ENCODE measurements around the gene FOXI1. TPM values are rescaled to one million over a fixed set of nuclear protein-coding genes. Genes with fewer than 3 reads are reported as not detected.
"Not testable (repeated sequence)": the region's sequence is repeated elsewhere in the genome, so short reads cannot be mapped to it uniquely, and the experiment has no call there.

Gene FOXI1
- total RNA-seq, 1 experiment from 2014 or later, result not detected

DNA sequence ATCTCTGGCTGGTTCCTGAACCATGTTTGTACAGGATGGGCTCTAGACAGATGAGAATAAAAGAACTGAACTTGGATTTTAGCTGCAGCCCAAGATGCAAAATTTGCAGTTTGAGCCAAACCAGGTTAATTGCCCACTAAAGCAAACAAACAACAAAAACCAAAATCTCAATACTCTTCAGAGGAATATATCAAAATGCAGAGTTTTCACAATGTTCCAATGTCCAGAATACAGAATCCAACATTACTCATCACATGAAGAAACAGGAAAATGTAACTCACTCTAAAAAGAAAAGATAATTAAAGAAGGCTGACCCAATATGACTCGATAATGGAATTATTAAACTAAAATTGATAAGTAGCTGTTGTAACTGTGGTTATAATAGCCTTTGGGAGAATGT lies 20.4 kb downstream of the FOXI1 start:
- DNase-seq (ENCODE audit: low read depth), result no peak

DNA sequence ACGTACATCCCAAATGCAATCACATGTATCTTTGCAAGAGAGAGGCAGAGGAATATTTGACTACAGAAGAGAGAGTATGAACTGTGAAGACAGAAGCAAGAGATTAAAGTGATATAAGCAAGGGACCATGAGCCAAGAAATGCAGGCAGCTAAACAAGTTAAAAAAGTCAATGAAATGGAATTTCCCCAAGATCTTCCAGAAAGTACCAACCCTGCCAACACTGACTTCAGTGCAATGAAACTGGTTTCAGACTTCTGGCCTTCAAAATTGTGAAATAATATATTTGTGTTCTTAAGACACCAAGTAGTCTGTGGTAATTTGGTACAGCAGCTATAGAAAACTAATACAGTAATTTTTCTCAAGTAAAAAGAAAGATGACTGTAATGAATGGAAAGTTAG lies 20.9 kb downstream of the FOXI1 start:
- DNase-seq (ENCODE audit: low read depth), result no peak

DNA sequence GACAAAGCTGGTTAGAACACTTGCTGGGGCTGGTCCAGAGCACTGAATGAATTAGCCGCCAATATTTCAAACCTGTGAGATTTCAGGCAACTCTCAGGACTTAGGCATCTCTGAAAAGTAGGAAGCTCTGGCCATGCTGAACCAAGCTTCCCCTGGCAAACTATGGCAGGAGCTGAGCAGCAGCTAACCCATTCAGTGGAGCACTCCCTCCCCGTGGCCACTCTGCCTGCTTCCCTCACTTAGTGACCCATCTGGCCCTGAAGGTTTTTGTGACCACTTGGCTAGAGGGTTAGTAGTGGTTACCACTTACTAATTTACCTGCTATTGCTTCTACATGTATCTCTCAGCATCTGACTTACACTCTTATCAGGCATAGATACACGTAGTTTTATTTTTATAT lies 25.5 kb downstream of the FOXI1 start:
- DNase-seq (ENCODE audit: low read depth), result no peak

DNA sequence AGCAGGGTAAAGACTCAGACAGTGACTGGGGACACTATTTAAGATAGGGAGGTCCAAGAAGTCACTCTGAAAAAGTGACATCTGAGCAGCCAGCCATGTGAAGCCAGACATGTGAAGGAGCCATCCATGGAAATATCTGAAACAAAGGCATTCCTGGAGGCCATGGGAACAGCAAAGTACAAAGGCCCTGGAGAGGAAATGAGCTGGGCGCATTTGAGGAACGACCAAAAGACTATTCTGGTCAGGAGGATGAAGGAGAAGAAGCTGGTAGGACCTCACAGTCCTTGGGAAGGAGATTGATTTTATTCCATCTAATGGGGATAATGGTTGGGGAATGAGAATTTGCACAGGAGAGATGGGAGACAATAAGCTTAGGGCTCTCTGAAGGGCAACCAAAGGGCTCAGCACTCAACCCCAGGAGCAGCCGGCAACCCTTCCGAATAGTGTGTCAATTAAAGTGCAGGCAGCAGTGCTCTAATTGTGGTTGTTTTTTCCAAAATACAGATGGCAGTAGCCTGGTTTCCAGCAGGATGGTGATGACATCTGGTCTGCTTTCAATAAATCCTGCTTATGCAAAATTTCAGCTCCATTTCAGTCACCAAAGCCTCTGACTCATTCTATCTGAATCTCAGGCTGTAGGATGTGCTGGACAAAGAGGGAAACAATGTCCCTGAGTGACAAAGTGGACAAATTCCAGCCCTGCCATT lies 26.7 kb downstream of the FOXI1 start:
- DNase-seq (ENCODE audit: low read depth), result peak; percentile 31

DNA sequence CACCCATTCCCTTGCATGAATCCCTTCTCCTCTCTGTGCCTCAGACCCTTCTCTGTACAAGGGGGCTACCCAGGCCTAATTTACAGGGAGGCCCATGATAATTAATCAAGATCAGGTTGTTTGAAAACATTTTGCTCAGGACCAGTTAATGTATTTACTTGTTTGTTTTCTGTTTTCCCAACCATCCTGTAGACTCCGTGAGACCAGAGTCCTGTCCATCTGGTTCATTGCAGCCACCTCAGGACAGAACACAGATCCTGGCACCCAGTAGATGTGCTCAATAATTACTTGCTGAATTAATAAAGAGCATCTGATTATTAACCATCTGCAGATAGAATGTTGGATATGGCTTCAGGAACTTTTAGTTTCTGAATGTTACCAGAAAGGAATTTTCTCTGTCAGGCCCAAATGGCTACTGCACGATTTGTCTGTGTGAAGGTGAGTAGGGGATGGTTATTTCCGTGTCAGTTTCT lies 27.3 kb downstream of the FOXI1 start:
- DNase-seq (ENCODE audit: low read depth), result no peak

DNA sequence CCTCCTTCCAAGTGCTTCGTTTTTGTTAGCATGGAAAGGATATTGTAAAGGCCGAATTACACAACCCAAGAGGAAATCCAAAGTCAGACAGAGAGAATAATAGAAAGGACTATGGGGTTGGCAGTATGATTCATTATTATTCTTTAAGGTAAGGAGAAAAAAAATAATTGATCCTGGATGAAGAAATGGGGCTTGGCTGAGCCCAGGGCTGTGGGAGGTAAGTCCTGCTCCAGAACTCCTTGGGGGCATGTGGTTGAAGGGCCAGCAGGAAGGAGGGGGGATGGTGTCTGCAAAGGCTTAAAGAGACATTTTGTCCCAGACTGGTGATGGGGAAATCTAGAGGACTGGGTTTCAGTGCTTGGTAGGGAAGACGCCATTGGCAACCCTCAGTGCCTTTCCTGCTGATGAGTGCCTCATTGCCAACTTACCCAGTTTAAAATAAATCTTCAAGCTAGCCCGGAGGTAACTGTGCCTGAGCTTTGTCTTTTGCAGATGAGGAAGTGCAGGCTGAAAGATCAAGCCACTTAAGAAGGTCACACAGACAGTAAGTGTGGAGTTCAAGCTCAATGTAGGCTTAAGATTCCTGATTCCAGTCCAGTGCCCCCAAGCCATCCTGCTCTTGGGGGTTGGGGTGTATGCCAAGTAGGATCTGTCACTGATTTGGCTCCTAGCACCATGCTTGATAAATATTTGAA lies 30.2 kb downstream of the FOXI1 start:
- DNase-seq (ENCODE audit: low read depth), result no peak

DNA sequence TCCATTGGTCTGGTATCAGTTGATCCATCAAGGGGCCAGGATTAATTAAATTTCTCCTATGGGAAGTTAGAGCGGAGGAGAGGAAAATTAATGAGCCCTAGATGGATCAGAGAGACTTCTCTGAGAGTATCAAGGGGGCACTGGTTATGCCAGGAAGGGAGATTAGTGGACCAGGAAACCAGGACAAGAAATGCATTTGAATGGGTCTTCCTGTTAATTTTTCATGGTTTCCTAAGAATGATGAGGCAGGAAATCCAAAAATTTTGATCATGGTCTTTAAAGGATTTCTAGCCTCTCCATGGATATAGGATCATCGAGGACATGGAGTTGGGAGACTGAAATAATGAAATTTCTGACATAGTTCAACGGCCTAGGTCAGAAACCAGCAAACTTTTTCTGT lies 30.8 kb downstream of the FOXI1 start:
- DNase-seq (ENCODE audit: low read depth), result no peak

DNA sequence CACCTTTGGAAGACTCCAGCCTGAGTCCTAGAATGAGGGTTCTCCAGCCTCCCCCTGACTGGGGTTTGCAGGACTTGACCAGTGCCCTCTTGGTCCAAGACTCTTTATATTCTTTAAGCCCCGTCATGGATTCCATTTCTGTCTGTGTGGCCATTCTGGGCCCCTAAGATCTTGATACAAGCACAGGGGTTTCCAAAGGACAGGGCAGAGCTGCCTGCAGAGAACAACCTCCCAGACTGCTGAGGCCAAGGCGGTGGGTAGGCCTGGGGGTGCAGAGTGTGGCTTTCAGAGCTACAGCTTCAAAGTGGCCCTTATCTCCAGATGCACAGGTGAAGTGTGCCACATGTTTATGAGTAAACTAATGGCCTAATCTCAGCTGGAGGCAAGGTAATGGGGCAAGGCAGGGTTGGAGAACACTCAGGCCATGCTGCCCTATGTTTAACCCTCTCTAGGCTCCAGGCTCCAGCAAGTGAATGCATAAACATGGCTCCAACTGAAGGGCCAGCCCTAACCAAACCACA lies 32.1 kb downstream of the FOXI1 start:
- no peak for DNase-seq (ENCODE audit: low read depth)

DNA sequence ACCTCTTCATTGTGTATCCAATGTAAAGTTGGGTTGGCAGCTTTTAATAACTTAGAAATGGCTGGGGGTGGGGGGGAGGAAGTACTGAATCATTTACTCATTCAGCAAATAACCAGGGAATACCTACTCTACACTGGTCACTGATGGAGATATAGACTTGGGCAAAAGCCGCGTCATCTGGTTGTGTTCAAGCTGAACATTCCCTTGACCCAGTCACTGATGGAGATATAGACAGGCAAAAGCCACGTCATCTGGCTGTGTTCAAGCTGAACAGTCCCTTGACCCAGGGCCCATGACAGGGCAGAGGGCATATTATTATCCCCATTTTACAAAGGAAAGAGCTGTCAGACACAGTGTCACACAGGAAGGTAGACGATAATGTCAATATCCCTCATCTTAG lies 32.6 kb downstream of the FOXI1 start:
- no peak for DNase-seq (ENCODE audit: low read depth)

DNA sequence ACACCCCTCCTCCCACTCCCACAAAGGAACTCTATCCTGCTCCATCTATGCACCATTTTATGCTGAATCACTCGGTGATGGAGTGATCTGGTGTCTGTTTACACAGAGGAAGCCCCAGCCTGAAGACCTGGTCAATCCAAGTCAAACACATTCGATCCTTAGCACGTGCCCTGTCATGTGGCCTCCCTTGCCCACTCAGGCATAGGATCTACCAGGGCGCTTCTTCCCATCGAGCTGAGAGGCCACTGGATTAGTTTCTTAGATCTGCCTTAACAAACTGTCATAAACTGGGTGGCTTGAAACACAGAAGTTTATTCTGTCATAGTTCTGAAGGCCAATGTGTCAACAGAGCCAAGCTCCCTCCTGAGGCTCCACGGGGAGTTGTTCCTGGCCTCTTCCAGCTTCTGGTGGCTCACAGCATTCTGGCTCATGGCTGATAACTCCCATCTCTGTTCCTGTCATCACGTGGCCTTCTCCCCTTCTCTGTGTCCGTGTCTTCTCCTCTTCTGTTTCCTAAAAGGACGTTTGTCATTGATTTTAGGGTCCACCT lies 34.2 kb downstream of the FOXI1 start:
- no peak for DNase-seq (ENCODE audit: low read depth)

DNA sequence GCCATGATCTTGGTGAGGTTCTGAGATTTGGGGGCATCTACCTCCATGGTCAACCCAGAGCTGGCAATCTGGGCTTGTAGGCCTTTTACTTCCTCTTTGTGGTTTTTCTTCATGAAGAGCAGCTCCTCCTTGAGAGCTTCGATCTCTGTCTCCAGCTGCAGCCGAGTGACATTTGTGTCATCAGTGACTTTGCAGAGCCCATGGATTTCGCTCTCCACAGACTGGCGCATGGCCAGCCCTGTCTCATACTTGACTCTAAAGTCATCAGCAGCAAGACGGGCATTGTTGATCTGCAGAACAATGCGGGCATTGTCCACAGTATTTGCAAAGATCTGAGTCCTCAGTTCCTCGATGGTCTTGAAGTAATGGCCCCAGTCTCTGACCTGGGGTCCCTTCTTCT lies 35.5 kb downstream of the FOXI1 start:
- DNase-seq (ENCODE audit: low read depth), result not testable (repeated sequence)

DNA sequence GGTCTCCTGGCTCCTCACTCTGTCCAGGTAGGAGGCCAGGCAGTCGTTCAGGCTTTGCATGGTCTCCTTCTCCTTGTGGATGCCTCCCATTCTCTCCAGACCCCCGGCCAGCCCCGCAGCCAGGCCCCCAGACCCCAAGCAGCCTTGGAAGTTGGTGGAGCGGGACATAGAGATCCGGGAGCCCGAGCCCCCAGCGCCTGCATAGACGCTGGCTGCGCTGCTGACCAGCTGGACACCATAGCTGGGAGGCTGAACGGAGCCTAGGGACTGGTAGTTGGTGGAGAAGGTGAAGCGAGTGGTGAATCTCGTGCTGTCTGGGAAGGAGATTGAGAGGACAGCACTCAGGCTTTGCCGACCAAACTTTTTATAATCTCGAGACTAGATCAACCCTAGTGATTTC lies 35.9 kb downstream of the FOXI1 start:
- DNase-seq (ENCODE audit: low read depth), result no peak

DNA sequence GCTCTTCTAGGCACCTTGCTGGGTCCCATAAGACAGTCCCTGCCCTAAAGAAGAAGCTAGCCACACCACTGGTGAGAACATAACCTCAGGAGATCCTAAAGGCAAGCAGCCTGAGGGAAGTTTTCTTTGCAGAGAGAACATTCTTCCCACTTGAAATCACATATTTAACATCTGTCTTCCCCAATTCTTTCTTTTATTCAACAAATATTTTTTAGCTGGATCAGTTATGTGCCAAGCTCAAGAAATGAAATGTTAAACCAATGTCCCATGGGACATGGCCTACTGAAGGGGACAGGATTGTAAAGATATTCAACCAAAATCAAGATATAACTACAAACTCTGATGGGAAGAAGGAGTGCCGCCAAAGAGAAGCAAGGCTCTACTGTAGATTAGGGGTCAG lies 36.5 kb downstream of the FOXI1 start:
- no peak for DNase-seq (ENCODE audit: low read depth)

DNA sequence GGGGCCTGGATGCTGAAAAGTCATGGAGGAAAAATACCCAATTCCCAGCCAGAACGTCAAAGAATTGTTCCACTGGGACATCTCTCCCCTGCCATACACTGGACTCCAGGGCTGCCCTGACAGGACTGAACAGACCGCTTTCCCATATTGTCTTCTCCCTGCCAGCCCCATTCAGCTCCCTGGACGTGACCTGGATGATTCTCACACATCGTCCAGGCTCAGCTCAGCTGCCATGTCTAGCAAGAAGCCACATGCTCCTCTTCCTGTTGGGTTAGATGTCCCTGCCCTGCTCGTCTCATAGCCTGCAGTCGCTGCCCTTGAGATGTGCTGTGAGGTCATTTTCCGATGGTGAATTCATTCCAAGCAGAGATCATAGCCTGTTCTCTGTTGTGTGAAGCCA lies 37.4 kb downstream of the FOXI1 start:
- no peak for DNase-seq (ENCODE audit: low read depth)

DNA sequence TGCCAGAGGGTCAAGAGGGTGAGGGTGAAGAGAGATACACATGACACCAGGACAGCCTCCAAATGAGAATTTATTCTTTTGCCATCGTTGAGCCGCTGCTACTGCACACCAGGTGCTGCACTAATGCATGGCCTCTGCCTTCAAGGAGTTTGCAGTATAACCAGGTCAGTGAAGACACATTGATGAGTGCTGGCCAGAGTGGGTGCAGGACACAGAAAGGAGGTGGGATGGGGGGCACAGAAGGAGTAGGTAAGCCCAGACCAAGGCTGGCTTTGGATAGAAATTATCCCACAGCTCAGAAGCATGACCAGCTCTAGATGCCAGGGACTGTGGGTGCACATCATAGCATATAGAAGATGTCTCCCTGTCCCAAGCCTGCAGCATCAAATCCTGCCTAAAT lies 38.0 kb downstream of the FOXI1 start:
- no peak for DNase-seq (ENCODE audit: low read depth)

DNA sequence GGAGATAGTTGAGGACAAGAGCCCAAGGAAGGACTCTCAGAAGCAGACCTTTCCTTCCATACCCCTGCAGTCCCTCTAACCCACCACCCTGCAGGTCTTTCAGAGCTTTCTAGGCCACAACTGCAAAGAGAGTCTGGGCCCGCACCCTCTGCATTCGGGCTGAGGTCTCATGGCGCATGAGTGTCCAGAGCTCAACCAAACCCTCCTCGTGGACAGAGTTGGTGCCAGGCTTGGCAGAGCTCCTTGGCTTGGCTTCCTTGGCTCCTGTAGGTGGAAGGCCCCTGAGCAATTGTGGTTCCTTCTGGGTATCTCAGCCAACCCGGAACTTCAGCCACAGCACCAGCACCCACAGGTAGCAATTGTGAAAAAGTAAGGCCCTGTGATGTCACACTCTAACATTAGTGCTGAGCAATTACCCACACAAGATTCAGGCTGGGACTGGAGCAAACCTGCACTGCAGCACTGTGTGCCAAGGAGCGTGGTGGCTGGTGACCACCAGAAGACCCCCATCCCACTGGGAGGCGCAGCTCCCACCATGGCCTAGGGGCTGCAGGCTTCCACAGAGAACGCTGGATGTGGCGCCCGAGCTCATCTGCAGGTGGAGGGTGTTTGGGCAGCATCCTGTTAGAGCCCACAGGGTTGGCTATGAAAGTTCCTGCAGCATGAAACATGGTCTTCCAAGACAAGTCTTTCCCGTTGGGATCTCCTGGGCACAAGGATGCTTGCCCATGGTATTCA lies 38.8 kb downstream of the FOXI1 start:
- no peak for DNase-seq (ENCODE audit: low read depth)

DNA sequence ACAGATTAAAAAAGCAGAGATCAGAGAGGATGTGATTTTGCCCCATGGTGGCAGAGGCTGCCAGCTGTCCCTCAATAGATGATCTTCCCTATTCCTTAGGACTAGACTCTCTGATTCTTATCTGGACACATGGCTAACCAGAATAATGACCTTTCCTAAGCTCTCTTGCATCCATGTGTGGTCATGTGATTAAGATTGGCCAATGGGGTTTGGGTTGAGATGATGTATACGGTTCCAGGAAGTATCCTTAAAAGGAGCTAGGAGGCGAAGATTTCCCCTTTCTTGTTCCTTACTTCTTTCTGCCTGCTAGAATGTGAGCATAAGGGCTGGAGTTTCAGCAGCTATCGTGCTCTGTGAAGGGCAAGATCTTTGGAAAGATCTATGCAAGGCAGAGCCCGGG lies 39.8 kb downstream of the FOXI1 start:
- no peak for DNase-seq (ENCODE audit: low read depth)

DNA sequence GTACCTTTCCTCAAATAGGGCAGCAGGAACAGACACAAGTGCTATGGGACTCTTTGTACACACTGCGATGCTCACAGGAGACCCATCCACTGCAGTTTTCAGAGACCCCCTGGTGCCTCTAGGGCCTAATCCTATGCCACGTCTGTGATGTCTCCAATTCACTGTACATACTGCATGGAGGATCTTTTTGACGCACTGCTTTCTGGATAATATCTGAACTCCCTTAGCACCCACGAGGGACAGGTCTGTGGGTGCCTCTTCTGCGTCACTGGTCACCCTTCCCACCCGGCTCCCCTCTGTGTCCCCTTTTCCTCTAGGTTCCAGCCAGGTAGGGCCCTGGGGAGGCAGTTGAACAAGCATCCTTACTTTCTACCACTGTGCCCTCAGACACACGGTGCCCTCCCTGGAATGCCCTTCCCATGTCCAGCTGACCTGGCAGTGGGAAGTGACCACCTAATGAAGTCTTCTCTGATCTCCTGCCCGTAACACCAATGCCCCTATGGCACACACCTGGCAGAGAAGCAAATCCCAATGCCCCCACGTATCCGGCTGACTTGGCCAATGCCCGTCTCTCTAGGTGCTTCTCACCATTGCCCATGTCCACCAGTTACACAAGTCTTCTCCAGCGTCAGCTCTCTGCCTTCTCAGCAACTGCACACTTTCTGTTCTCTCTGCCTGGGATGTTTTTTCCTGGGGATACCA lies 41.5 kb downstream of the FOXI1 start:
- DNase-seq (ENCODE audit: low read depth), result no peak

DNA sequence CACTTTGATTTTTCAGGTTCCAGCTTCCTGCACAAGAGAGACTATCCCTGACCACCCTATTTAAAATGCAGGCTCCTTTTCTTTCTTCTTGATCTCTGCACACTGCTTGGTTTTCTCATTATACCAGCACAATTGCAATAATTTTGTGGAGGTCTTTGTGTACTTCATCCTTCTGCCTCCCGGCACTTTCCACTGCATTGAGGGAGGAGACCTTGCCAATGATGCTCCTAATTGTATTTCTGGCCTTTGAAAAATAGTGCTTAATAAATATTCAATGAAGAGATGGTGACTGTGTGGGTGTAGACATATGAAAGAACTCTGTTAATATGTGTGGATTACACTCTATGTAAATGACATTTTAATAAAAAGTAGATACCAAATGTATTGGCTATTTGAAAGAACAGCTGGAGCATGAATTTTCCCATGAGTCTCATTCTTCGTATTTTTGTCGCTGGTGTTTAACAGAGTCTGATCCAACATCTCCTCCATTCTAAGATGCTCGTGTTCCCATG lies 42.1 kb downstream of the FOXI1 start:
- no peak for DNase-seq (ENCODE audit: low read depth)

DNA sequence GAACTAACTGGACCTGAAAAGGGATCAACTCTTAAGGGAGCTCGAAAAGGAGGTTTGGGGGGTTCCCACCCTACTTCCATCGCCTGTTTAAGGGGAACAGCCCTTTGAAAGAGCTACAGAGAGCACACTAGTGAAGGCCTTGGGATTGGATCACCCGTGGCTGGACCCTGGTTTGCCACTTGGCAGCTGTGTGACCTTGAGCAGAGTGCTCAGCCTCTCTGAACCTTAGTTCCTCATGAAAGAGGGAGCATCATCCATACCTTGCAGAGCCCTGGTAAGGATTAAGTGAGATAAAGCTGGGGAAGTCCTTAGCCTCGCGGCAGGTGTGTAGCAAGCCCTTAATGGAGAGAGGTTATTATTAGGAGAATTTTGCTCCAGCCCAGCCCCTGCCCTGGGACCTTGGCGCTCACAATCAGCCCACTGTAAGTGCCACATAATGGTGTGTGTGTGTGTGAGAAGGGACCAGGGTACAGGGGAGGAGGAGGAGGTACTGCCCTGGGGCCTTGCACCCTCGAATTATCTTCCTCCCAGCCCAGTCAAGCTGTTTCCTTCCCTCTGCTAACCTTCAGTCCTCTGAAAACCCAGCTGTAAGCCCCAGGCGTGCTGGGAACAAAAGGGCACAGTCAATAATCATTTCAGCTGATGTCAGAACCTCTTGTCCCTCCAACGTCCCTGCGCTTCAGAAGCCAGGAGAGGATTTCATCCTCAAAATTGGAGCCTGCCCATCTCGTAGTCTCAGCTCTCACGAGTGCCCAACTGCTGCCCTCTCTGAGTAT lies 42.9 kb downstream of the FOXI1 start:
- DNase-seq (ENCODE audit: low read depth), result no peak

DNA sequence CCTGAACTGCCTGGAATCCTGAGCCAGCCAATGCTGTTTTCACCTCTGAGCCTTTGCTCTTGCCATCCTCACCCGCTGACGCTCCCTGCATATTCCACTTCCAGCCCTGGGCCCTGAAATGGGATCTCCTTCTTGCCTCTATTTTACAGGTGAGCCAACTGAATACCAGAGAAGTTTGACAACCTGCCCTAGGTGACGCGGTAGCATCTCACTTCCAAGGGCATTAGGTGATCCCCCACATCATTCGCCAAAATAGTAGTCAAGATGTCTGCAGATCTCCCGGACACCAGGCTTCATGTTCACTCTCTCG lies 43.5 kb downstream of the FOXI1 start:
- DNase-seq (ENCODE audit: low read depth), result no peak

All from LHCN-M2 (cell line).